Sigmoid colon (tissue), 7 donors: ENCODE data around the gene MAD2L1BP. TPM values are rescaled to one million over a fixed set of nuclear protein-coding genes. Genes with fewer than 3 reads are reported as not detected.
"Not testable (repeated sequence)": the region's sequence is repeated elsewhere in the genome, so short reads cannot be mapped to it uniquely, and the experiment has no call there.

Source experiments
- DNase-seq: peaks from one replicate; pipeline ENCODE4 v3.0.0-alpha.2; 2019
- H3K27ac ChIP-seq, 4 donors: fragments of 200-600 bp; sonication (generic); one replicate each; pipeline ENCODE4 v1.5.1; 2016 to 2019; ENCODE audit warnings: mild to moderate bottlenecking in 1 of 4
- H3K27me3 ChIP-seq, 3 donors: fragments of 200-600 bp; sonication (generic); one replicate each; pipeline ENCODE4 v1.5.1; 2019; ENCODE audit warnings: mild to moderate bottlenecking in 1 of 3
- H3K36me3 ChIP-seq, 4 donors: fragments of 200-600 bp; sonication (generic); one replicate each; pipeline ENCODE4 v1.5.1; 2016 to 2019
- H3K4me1 ChIP-seq, 4 donors: fragments of 200-600 bp; sonication (generic); one replicate each; pipeline ENCODE4 v1.5.1; 2017 to 2019
- H3K4me3 ChIP-seq, 4 donors: fragments of 200-600 bp; sonication (generic); one replicate each; pipeline ENCODE4 v1.5.1; 2017 to 2019; ENCODE audit warnings: mild to moderate bottlenecking in 2 of 4, moderate library complexity in 1 of 4
- H3K9me3 ChIP-seq, 4 donors: fragments of 200-600 bp in 3 of 4; sonication (generic) in 3 of 4; one replicate each; pipeline versions ENCODE4 v1.5.1 to v1.6.1; 2013 to 2019
- CTCF ChIP-seq, 4 experiments: fragments of 450-650 bp in 3 of 4; fragments of 200-600 bp in 1 of 4; IDR thresholded peaks; one replicate each; pipeline ENCODE4 v1.5.1; 2016 to 2019; ENCODE audit warnings: antibody characterized with exemption in 4 of 4, mild to moderate bottlenecking in 3 of 4, moderate library complexity in 2 of 4
- EP300 ChIP-seq, 4 donors: sonication (generic); formaldehyde crosslinking; IDR thresholded peaks; one replicate each; pipeline ENCODE4 v1.6.1; 2017; ENCODE audit warnings: antibody characterized with exemption in 4 of 4
- POLR2A ChIP-seq, 2 donors: fragments of 450-650 bp; IDR thresholded peaks; one replicate each; pipeline ENCODE4 v1.6.1; 2016; ENCODE audit warnings: antibody characterized with exemption in 2 of 2, mild to moderate bottlenecking in 2 of 2, moderate library complexity in 2 of 2
- POLR2AphosphoS5 ChIP-seq, 4 donors: sonication (generic); formaldehyde crosslinking; IDR thresholded peaks; one replicate each; pipeline ENCODE4 v1.6.1; 2017; ENCODE audit warnings: antibody characterized with exemption in 4 of 4
- WGBS, 2 donors: extraction: QIAGEN DNeasy Blood & Tissue Kit; methylation state at CpG; one replicate each; pipeline ENCODE4 v1.1.7; 2013; 5-methylcytosine and 5-hydroxymethylcytosine counted together
- intact Hi-C: fragments of 100-400 bp; cut with DNase I; formaldehyde crosslinking; loops from one replicate; pipeline ENCODE4 v1.15.1; 2023
- polyA plus RNA-seq, 3 donors: library from polyadenylated mRNA; stranded (reverse); fragments of 200-250 nt; gene quantifications; one replicate each; pipeline ENCODE4 v1.2.3, GENCODE V29; 2013
- total RNA-seq, 4 donors: library from RNA; depleted of rRNA; stranded (reverse); fragments of >200 nt; gene quantifications; one replicate each; pipeline ENCODE4 v1.1.0, GENCODE V29; 2016
- donor health status: healthy with polysubstance abuse.
- donor health status: Bipolar disorder and iron deficiency.
- donor health status: healthy.

Gene MAD2L1BP
- total and polyA plus RNA-seq, 7 donors: 13.0 to 68.7 (median 32.3) TPM

- Histone ChIP-seq H3K27me3 (no peaks in the 10 kb centered on the region), H3K9me3 (no peaks in the 10 kb centered on the region), H3K27ac (peak within 1 kb of the TSS; percentile 96 to 100 (median 98)), H3K4me1 (peaks cover 0 to 26% (median 23%) of the 10 kb centered on the region in 4 donors), H3K4me3 (peak within 1 kb of the TSS; percentile 82 to 99 (median 93)), H3K36me3 (peaks cover 6 to 22% (median 15%) of the 10 kb centered on the region in 4 donors)
- WGBS, 2 donors: 0 to 1% methylated on average over 46 of the region's 46 CpGs
- intact Hi-C loops: loop anchor here (2.0 to 5.0 kb wide), 2 partner anchors 73 to 112 kb away; partner anchors contain the start of genes POLR1C and YIPF3
- TF ChIP-seq CTCF (IDR thresholded peaks at IDR 0.05): no peak
- TF ChIP-seq EP300 (IDR thresholded peaks at IDR 0.05): peak in 1 of 4 donors; percentile 53
- peak in 1 of 2 donors; percentile 12 for TF ChIP-seq POLR2A (IDR thresholded peaks at IDR 0.05)
- TF ChIP-seq POLR2AphosphoS5 (IDR thresholded peaks at IDR 0.05): peak; percentile 73 to 88 (median 84)
- DNase-seq: peak; percentile 100
Measured at GRCh38 chr6:43629104-43629504, 6.5 kb upstream of the MAD2L1BP start, which contains the start of gene GTPBP2. Gene GTPBP2, minus strand, starts transcription at chr6:43629264. Its CDS starts 102 bp downstream, at chr6:43629162.

- H3K4me3 ChIP-seq: peak overlapping the region; percentile 82 to 96 (median 88)
- no peak for TF ChIP-seq CTCF (IDR thresholded peaks at IDR 0.05)
- TF ChIP-seq EP300 (IDR thresholded peaks at IDR 0.05): peak in 2 of 4 donors; percentile 26 to 31
- TF ChIP-seq POLR2AphosphoS5 (IDR thresholded peaks at IDR 0.05): peak; percentile 88 to 99 (median 92)
- peak; percentile 75 to 80 for TF ChIP-seq POLR2A (IDR thresholded peaks at IDR 0.05)
- H3K36me3 ChIP-seq: peaks cover under 1 to 16% (median 10%) of the 10 kb centered on the region in 4 donors
- peak; percentile 98 for DNase-seq
- H3K27ac ChIP-seq: peak overlapping the region; percentile 96 to 100 (median 98)
- peaks cover 0 to 26% (median 23%) of the 10 kb centered on the region in 4 donors for H3K4me1 ChIP-seq
- H3K27me3 ChIP-seq: no peaks in the 10 kb centered on the region
- intact Hi-C loops: loop anchor here (2.0 to 5.0 kb wide), 2 partner anchors 73 to 113 kb away; partner anchors contain the start of genes POLR1C and YIPF3
- WGBS, 2 donors: 0% methylated on average over 41 of the region's 41 CpGs
- no peaks in the 10 kb centered on the region for H3K9me3 ChIP-seq
Measured at GRCh38 chr6:43629505-43630300, 5.9 kb upstream of the MAD2L1BP start.

GRCh38 chr6:43630980-43631619, 4.5 kb upstream of the MAD2L1BP start:
- DNase-seq: no peak
- no peak for TF ChIP-seq CTCF (IDR thresholded peaks at IDR 0.05)
- intact Hi-C loops: no loop called here
- no peaks in the 10 kb centered on the region for H3K9me3 ChIP-seq
- H3K4me1 ChIP-seq: peaks cover 0 to 32% (median 29%) of the 10 kb centered on the region in 4 donors
- H3K4me3 ChIP-seq: no peak overlapping the region
- H3K27me3 ChIP-seq: no peaks in the 10 kb centered on the region
- peak overlapping the region; percentile 96 to 100 (median 98) for H3K27ac ChIP-seq
- H3K36me3 ChIP-seq: peaks cover 0 to 2% (median under 1%) of the 10 kb centered on the region in 4 donors
- 97 to 98% methylated on average over 1 of the region's 1 CpG for WGBS, 2 donors

GRCh38 chr6:43633002-43633401, 2.6 kb upstream of the MAD2L1BP start:
- DNase-seq, H3K36me3 ChIP-seq, H3K27ac ChIP-seq, H3K27me3 ChIP-seq, H3K4me3 ChIP-seq, intact Hi-C loops, H3K9me3 ChIP-seq: not testable (repeated sequence)
- WGBS, 2 donors: 74 to 88% methylated on average over 7 of the region's 7 CpGs
- H3K4me1 ChIP-seq: peaks cover 0 to 35% (median 33%) of the 10 kb centered on the region in 4 donors
